ENCODE results near the gene TMPRSS6.

- TF ChIP-seq POLR2A (IDR thresholded peaks at IDR 0.05), result no peak
- TF ChIP-seq, protein P1, sequence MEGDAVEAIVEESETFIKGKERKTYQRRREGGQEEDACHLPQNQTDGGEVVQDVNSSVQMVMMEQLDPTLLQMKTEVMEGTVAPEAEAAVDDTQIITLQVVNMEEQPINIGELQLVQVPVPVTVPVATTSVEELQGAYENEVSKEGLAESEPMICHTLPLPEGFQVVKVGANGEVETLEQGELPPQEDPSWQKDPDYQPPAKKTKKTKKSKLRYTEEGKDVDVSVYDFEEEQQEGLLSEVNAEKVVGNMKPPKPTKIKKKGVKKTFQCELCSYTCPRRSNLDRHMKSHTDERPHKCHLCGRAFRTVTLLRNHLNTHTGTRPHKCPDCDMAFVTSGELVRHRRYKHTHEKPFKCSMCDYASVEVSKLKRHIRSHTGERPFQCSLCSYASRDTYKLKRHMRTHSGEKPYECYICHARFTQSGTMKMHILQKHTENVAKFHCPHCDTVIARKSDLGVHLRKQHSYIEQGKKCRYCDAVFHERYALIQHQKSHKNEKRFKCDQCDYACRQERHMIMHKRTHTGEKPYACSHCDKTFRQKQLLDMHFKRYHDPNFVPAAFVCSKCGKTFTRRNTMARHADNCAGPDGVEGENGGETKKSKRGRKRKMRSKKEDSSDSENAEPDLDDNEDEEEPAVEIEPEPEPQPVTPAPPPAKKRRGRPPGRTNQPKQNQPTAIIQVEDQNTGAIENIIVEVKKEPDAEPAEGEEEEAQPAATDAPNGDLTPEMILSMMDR (IDR thresholded peaks at IDR 0.05), result no peak
These were observed 55.5 kb downstream of the TMPRSS6 start for GRCh38 chr22:37054056-37054395.

Measured in esophagus squamous epithelium (tissue), 4 donors.